ENCODE measurements around the gene DHRS13. TPM values are rescaled to one million over a fixed set of nuclear protein-coding genes. Genes with fewer than 3 reads are reported as not detected.

DHRS13 gene
- total RNA-seq, 4 donors from 2014 or later = 10.6 to 16.2 (median 13.3) TPM

DNA sequence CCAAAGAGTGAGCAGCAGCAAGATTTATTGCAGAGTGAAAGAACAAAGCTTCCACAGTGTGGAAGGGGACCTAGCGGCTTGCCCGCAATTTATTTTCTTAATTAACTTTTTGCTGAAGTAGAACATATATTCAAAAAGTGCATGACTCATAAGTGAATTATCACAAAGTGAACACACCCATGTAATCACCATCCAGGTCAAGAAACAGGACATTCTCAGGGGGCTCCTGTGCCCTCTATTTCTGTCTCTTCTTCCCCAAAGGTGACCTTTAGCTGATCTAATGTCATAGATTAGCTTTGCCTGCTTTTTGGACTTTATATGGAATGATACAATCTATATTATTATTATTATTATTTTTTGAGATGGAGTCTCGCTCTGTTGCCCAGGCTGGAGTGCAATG lies 28.1 kb downstream of the DHRS13 start:
- intact Hi-C loops (cut with DNase I) = no loop called here
- no peak for DNase-seq
- Histone ChIP-seq H3K9me3 (no peaks in the 10 kb centered on the region), H3K36me3 (peaks cover 5 to 7% of the 10 kb centered on the region in 2 donors), H3K4me3 (replicated peaks in 1 of 3) (no peak overlapping the region), H3K4me1 (no peaks in the 10 kb centered on the region), H3K27ac (no peak overlapping the region), H3K27me3 (no peaks in the 10 kb centered on the region)
- WGBS, 2 donors = 86 to 91% methylated on average over 3 of the region's 3 CpGs
- no peak for TF ChIP-seq POLR2A (IDR thresholded peaks at IDR 0.05)
- TF ChIP-seq, protein P1, sequence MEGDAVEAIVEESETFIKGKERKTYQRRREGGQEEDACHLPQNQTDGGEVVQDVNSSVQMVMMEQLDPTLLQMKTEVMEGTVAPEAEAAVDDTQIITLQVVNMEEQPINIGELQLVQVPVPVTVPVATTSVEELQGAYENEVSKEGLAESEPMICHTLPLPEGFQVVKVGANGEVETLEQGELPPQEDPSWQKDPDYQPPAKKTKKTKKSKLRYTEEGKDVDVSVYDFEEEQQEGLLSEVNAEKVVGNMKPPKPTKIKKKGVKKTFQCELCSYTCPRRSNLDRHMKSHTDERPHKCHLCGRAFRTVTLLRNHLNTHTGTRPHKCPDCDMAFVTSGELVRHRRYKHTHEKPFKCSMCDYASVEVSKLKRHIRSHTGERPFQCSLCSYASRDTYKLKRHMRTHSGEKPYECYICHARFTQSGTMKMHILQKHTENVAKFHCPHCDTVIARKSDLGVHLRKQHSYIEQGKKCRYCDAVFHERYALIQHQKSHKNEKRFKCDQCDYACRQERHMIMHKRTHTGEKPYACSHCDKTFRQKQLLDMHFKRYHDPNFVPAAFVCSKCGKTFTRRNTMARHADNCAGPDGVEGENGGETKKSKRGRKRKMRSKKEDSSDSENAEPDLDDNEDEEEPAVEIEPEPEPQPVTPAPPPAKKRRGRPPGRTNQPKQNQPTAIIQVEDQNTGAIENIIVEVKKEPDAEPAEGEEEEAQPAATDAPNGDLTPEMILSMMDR (IDR thresholded peaks at IDR 0.05) = no peak

DNA sequence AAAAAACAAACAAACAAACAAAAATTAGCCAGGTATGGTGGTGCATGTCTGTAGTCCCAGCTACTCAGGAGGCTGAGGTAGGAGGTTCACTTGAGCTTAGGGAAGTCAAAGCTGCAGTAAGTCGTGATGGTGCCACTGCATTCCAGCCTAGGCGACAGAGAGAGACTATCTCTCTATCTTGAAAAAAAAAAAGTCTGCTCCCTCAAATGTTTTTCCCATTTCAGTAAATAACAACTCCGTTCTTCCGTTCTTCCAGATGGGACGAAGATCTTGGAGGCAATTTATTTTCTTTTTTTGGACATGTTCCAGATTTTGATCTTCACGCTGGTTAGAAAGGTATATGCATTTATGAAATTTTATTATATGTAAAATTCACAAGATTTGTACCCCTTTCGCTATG lies 29.0 kb downstream of the DHRS13 start:
- Histone ChIP-seq H3K4me3 (replicated peaks in 1 of 3) (no peak overlapping the region), H3K9me3 (no peaks in the 10 kb centered on the region), H3K36me3 (no peaks in the 10 kb centered on the region), H3K27ac (no peak overlapping the region), H3K4me1 (no peaks in the 10 kb centered on the region), H3K27me3 (no peaks in the 10 kb centered on the region)
- WGBS, 2 donors = 82 to 91% methylated on average over 7 of the region's 7 CpGs
- TF ChIP-seq POLR2A (IDR thresholded peaks at IDR 0.05) = no peak
- TF ChIP-seq, protein P1 (IDR thresholded peaks at IDR 0.05) = no peak
- intact Hi-C loops (cut with DNase I) = no loop called here
- no peak for DNase-seq

DNA sequence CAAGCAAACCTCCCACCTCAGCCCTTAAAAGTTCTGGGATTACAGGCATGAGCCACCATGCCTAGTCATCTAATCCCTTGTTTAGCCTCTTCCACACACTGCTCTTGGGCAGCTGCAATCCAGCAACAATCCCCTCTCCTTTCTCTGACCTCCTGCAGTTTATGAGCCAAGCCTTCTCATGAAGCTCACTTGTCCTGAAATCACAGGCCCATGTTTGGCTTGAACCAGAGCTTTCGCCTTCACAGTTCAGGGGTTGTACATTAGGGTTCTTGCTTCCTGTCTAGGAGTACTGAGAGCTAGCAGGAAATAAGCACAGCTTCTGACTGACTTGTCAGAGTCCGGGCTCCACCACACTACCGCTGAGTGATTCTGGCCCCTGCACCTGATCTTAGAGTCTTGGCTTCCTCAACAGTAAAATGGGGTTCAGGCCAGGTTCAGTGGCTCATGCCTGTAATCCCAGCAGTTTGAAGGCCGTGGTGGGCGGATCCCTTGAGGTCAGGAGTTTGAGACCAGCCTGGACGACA lies 31.8 kb downstream of the DHRS13 start:
- H3K4me1 ChIP-seq = no peaks in the 10 kb centered on the region
- DNase-seq = no peak
- TF ChIP-seq, protein P1 (IDR thresholded peaks at IDR 0.05) = no peak
- TF ChIP-seq POLR2A (IDR thresholded peaks at IDR 0.05) = no peak
- no peaks in the 10 kb centered on the region for H3K9me3 ChIP-seq
- no peak overlapping the region for H3K27ac ChIP-seq
- 81% methylated on average over 6 of the region's 6 CpGs for WGBS, 2 donors
- no peaks in the 10 kb centered on the region for H3K36me3 ChIP-seq
- H3K27me3 ChIP-seq = no peaks in the 10 kb centered on the region
- intact Hi-C loops (cut with DNase I) = no loop called here
- no peak overlapping the region for H3K4me3 ChIP-seq (replicated peaks in 1 of 3)

DNA sequence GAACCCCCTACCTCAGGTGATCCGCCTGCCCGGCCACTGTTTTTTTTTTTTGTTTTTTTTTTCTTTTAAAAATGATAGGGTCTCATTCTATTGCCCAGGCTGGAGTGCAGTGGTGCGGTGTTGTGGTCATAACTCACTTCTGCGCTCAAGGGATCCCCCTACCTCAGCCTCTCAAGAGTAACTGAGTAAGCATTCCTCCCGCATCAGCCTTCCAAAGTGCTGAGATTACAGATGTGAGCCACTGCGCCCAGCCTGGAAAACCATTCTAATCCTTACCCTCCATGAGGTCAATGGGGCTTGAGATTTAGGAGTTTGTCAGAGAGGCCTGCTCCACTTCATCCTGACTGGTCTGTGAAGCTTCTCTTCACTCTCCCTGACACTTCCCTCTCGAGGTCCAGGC lies 35.6 kb downstream of the DHRS13 start:
- TF ChIP-seq POLR2A (IDR thresholded peaks at IDR 0.05) = no peak
- TF ChIP-seq, protein P1 (IDR thresholded peaks at IDR 0.05) = no peak
- WGBS, 2 donors = 85 to 86% methylated on average over 7 of the region's 7 CpGs
- DNase-seq = no peak
- H3K27ac ChIP-seq = no peak overlapping the region
- H3K36me3 ChIP-seq = no peaks in the 10 kb centered on the region
- H3K4me3 ChIP-seq (replicated peaks in 1 of 3) = no peak overlapping the region
- no peaks in the 10 kb centered on the region for H3K4me1 ChIP-seq
- H3K9me3 ChIP-seq = no peaks in the 10 kb centered on the region
- intact Hi-C loops (cut with DNase I) = no loop called here
- no peaks in the 10 kb centered on the region for H3K27me3 ChIP-seq

DNA sequence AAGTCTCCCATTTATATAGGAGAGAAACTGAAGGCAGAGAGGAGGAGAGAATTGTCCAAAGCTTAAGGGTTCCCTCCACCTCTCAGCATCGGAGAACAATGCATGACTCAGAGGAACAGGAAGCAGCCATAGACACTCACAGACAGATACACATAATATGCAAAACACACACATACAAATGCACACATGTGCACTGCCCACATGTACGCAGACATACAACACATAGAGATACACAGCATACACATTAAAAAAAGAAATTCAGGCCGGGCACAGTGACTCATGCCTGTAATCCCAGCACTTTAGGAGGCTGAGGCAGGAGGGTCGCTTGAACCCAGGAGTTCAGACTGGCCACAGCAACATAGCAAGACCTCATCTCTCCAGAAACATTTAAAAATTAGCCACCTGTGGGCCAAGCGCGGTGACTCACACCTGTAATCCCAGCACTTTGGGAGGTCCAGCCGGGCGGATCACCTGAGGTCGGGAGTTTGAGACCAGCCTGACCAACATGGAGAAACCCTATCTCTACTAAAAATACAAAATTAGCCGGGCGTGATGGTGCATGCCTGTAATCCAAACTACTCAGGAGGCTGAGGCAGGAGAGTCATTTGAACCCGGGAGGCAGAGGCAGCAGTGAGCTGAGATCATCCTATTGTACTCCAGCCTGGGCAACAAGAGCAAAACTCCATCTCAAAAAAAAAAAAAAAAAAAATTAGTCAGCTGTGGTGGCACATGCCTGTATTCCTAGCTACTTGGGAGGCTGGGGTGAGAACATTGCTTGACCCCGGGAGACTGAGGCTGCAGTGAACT lies 36.7 kb downstream of the DHRS13 start:
- no peak overlapping the region for H3K27ac ChIP-seq
- intact Hi-C loops (cut with DNase I) = no loop called here
- TF ChIP-seq POLR2A (IDR thresholded peaks at IDR 0.05) = no peak
- TF ChIP-seq, protein P1 (IDR thresholded peaks at IDR 0.05) = no peak

More for the DNA sequence above, 36.7 kb downstream of the DHRS13 start:
- no peaks in the 10 kb centered on the region for H3K36me3 ChIP-seq
- no peaks in the 10 kb centered on the region for H3K27me3 ChIP-seq
- no peaks in the 10 kb centered on the region for H3K4me1 ChIP-seq
- no peak for DNase-seq
- no peak overlapping the region for H3K4me3 ChIP-seq (replicated peaks in 1 of 3)
- 86 to 88% methylated on average over 13 of the region's 13 CpGs for WGBS, 2 donors
- no peaks in the 10 kb centered on the region for H3K9me3 ChIP-seq
